Glomerular endothelial cell (primary cell): ENCODE data around the gene NDUFV1. TPM values are rescaled to one million over a fixed set of nuclear protein-coding genes. Genes with fewer than 3 reads are reported as not detected.

Source experiments
- DNase-seq: peaks from one replicate; pipeline ENCODE4 v3.0.0-alpha.2; 2011; ENCODE audit warnings: low read depth, low spot score; ENCODE audit errors: extremely low read depth
- total RNA-seq: library from RNA; depleted of rRNA; stranded (reverse); fragments of >200 nt; gene quantifications from 2 replicates; pipeline ENCODE4 v1.2.3, GENCODE V29; 2015

The NDUFV1 gene
- total RNA-seq, 1 donor from 2014 or later = 180 TPM

- no peak for DNase-seq
Measured at GRCh38 chr11:67638535-67639437, 32.0 kb downstream of the NDUFV1 start.

- no peak for DNase-seq
Measured at GRCh38 chr11:67639438-67639859, 32.7 kb downstream of the NDUFV1 start, which contains the start of gene TBX10. Gene TBX10 (minus strand): TSS chr11:67639763. CDS start chr11:67639472, 291 bp downstream.

- DNase-seq = no peak
Measured at GRCh38 chr11:67640021-67640757, 33.5 kb downstream of the NDUFV1 start.

DNA sequence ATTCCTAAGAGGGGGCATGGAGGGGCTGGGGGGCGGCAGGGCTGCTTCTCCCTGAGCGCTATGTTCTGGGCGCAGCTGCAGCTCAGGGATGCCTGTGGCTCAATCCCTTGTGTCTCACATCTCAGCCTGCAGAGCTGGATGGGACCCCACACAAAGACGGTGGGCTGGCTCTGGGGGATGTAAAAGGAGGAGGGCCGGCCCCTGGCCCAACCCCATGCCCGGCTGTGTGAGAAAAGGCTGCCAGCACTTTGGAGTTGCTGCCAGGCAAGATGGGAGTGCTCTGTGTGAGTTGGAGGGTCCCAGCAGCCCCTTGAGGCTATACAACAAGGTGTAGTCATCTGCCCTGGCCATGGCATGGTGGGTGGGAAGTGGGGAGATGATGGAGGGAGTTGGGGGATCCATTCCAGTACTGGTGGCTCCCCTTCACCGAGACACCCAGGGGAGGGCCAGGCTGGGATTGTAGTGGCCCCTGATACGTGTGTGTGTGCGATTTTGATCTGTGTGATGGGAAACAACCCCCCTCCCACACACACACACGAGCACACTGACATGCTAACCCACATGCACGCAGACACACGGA, 34.1 kb downstream of the NDUFV1 start:
- no peak for DNase-seq

- DNase-seq = no peak
Measured at GRCh38 chr11:67641338-67642172, 34.8 kb downstream of the NDUFV1 start.

DNA sequence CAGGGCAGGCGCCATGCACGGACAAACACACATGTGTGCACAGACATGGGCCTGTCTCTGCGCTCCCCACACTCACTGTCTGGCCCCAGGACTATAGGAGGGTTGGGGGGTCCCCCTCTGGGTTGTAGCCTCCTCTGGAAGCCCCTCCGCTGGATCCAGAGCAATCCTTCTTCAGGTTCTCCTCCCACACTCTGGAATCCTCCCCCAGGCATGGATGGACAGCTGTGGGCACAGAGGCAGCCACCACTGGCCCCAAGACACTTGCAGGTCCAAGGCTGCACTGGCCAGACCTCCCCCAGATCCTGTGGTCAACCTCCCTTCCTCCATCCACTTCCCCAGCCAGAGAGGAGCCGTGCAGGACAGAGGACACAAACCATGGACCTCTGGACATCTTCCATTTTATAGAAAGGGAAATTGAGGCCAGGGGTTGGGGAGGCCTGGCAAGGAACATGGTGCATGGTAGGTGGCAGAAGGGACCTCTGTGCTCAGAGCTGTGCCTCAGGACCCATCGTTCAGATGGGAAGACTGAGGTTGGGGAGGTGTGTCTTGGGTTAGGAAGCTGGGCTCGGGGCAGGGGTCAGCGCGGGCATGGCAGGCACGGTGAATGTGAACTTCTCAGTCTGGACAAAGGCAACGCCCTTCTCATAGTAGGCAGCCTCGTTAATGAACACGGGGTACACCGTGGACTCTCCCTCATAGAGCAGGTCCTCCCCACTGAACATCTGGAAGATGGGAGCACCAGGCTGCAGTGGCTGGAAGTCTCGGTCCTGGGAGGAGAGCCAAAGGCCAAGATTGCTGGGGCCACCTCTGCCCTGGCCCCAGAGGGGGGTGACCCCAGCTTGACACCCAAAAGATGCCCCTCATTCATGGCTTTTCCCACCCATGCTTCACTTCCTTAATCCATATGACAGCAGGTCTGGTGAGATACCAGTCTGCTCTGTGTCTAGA, 35.7 kb downstream of the NDUFV1 start:
- DNase-seq = no peak

DNA sequence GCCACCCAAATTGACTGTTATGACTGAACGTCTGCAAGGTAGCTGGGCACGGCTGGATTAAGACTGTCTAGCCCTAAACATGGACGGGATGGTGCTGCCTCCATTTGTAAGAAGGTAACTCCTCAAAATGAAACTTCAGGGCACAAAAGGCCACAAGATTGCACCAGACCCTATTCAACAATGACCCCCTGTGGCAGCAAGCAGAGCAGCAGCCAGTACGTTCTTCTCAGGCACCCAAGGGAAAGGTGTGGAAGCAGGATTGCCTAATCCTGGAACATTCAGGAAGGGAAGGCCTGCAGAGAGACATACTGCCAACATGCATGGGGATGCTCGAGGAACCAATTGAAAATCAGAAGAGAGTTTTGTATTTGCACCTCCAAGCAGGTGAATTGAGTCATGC, 37.3 kb downstream of the NDUFV1 start:
- DNase-seq = no peak

- DNase-seq = no peak
Measured at GRCh38 chr11:67644472-67645418, 38.0 kb downstream of the NDUFV1 start.

GRCh38 chr11:67645521-67646461, 39.1 kb downstream of the NDUFV1 start:
- DNase-seq = no peak

- DNase-seq = no peak
Measured at GRCh38 chr11:67646535-67647336, 40.0 kb downstream of the NDUFV1 start.

DNA sequence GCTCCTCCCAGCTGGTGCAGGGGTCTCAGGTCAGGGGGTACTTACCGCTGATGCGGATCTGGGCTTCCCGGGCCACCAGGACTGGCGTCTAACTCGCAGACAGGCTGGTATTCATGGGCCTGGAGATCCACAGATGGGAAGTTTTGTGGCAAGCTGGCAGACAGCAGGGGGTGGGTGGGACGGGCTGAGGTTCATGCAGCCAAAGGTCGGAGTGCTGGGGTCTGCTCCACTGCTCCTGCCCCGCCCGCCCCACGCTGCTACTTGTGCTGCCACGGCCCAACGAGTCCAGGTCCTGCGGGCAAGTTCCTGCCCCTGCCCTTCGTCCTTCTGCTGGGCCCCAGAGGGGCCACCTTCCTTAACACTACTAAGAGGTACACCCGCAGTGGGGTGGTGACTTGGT, 40.7 kb downstream of the NDUFV1 start:
- no peak for DNase-seq

DNA sequence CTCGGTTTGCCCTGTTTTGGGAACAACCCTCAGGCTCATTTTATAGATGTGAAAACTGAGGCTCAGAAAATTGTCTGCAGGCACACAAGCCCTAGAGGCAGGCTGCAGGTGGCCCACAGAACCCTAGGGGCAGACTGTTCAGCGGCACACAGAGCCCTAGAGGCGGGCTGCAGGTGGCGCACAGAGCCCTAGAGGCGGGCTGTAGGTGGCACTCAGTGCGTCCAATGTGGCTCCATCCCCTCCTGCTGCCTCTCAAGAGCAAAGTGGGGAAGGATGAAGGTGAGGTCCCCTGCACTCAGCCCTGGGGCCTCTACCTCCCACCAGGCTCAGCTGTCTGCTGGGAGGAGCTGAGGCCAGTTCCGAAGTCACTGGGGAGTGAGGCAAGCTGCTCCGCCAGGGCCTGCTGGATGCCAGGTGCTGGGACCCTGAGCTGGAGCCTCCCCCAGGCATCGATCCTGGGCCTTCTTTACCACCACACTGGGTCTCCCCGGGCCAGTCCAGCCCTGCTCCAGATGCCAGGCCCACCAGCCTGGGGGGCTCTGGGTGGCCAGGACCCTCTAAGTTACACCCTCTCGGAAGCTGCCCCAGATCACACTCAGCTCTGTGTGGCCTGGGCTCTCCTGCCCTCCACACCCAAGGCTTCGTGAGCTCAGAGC, 41.5 kb downstream of the NDUFV1 start:
- no peak for DNase-seq

DNA sequence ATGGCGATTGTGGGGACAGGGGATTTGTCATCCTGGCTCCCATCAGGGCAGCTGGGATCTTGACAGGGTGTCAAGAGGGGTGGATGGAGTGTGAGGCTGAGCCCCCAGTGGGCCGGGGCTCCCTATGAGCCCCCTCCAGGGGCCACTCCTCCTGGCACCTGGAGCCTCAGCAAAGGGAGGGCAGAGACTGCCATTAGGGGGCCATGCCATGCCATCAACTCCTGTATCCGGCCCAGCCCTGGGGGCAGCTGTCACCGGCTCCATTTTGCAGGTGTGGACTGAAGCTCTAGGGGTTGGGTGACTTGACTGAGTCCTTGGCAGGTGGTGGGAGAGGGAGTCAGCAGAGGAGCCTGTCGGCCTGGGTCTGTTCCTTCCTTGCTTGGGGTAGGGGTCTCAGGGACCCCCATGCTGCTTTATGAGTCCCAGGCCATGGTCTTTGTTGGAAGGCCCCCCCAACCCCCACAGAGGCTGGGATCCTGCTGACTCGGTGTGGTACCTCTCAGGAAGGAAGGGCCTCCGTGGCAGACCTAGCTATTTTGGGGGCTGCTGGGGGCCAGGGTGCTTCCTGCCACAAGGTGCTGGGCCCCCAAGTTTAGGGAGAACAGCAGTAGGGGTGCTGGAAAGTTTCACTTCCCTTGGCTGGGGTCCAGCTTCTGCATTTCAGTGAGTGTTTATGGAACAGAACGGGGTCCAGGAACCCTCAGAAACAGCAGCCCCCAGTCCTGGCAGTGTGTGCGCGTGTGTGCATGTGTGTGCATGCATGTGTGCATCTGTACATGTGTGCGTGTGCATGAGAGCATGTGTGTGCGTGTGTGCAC, 42.3 kb downstream of the NDUFV1 start:
- no peak for DNase-seq

GRCh38 chr11:67649634-67650510, 43.1 kb downstream of the NDUFV1 start:
- DNase-seq = no peak
